ENCODE results near the gene ROBO1. TPM values are rescaled to one million over a fixed set of nuclear protein-coding genes. Genes with fewer than 3 reads are reported as not detected.

ROBO1 gene
- total RNA-seq, 1 donor from 2014 or later = 71.7 TPM

DNA sequence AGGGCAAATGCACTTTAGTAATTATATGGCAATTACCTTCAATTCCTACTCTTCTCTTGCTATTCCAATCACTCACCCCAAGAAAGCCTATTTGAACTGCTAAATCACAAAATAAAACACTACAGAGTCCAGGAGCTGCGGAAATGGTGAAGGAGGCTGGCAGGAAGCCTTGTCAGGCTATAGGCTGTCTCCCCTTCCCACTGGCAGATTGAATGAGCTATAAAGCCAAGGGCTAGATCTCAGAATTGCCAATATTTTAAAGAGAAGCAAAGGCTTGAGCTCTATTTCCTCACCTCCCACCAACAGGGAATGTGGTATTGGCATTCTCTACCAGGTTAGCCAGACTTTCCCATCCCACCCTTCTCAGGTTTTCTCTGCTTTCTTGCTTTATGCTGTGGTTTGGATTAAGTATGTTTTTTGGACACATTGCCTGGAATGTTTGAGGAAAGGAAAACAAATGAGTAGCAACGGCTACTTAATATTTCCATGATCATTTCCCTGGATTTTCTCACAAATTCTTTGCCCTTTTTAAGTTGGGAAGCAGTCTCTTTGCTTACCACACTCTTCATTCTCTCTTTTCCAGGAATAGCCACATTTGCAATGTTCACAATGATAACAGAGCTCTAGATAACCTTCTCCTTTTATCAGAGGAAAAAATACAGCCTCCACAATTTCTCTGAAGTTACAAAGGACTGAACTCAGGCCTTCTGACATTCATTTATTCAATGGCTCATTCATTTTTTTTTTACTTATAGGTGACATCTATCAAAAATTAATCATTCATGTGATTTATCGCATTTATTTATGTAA lies 1125.4 kb downstream of the ROBO1 start:
- no peaks in the 10 kb centered on the region for H3K36me3 ChIP-seq (ENCODE audit: insufficient read depth, low read length)
- H3K27ac Mint-ChIP-seq (ENCODE audit: unreplicated experiment) = no peak overlapping the region
- H3K4me3 ChIP-seq (ENCODE audit: insufficient read depth, low read depth, low read length) = no peak overlapping the region
- no peaks in the 10 kb centered on the region for H3K36me3 Mint-ChIP-seq (ENCODE audit: low read depth, unreplicated experiment)
- peaks cover 1% of the 10 kb centered on the region for H3K4me1 Mint-ChIP-seq (ENCODE audit: low read depth, unreplicated experiment)
- H2AFZ ChIP-seq (ENCODE audit: low read depth, low read length) = no peak overlapping the region
- H4K20me1 ChIP-seq (ENCODE audit: insufficient read depth, low read length) = no peaks in the 10 kb centered on the region
- no peaks in the 10 kb centered on the region for H3K27me3 Mint-ChIP-seq (ENCODE audit: low read depth, unreplicated experiment)
- DNase-seq (ENCODE audit: low read depth) (peak; percentile 50), FAIRE-seq (no peak)
- TF ChIP-seq EZH2 (IDR thresholded peaks at IDR 0.05; ENCODE audit: insufficient read depth, low read length) = no peak
- TF ChIP-seq, protein P1, sequence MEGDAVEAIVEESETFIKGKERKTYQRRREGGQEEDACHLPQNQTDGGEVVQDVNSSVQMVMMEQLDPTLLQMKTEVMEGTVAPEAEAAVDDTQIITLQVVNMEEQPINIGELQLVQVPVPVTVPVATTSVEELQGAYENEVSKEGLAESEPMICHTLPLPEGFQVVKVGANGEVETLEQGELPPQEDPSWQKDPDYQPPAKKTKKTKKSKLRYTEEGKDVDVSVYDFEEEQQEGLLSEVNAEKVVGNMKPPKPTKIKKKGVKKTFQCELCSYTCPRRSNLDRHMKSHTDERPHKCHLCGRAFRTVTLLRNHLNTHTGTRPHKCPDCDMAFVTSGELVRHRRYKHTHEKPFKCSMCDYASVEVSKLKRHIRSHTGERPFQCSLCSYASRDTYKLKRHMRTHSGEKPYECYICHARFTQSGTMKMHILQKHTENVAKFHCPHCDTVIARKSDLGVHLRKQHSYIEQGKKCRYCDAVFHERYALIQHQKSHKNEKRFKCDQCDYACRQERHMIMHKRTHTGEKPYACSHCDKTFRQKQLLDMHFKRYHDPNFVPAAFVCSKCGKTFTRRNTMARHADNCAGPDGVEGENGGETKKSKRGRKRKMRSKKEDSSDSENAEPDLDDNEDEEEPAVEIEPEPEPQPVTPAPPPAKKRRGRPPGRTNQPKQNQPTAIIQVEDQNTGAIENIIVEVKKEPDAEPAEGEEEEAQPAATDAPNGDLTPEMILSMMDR (IDR thresholded peaks at IDR 0.05; ENCODE audit: insufficient read depth, low read depth, low read length) = no peak
- H3K27ac ChIP-seq (ENCODE audit: low read depth, low read length) = no peak overlapping the region
- no peaks in the 10 kb centered on the region for H3K9me3 Mint-ChIP-seq (ENCODE audit: unreplicated experiment)
- no peak overlapping the region for H3K4me2 ChIP-seq (ENCODE audit: low read length)
- H3K27me3 ChIP-seq (ENCODE audit: insufficient read depth, low read length) = no peaks in the 10 kb centered on the region
- no peak overlapping the region for H3K9ac ChIP-seq (ENCODE audit: low read length)
- no peak overlapping the region for H3K4me3 Mint-ChIP-seq (ENCODE audit: unreplicated experiment)
- no peaks in the 10 kb centered on the region for H3K79me2 ChIP-seq (ENCODE audit: insufficient read depth, low read length)
- H3K9me3 ChIP-seq (ENCODE audit: insufficient read depth, low read depth, low read length) = no peaks in the 10 kb centered on the region
- H3K4me1 ChIP-seq (ENCODE audit: insufficient read depth, low read length) = no peaks in the 10 kb centered on the region

DNA sequence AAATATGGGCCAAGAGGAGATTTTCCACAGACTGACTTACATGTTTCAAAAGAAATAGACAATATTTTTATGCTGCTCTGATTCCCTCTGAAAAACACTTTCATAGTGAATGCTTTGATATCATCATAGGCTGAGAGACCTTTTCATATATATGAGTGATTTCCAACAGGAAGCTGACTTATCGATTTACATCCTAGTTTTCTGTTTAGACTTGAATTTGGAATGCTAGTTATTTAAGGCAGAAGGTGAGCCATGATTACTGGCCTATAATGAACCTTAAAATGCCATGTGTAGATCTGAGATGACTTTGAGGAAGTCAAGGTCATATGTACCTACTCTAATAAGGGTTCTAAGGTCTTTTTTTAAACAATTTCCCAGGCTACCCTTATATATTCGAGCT lies 1126.1 kb downstream of the ROBO1 start:
- Mint-ChIP-seq H3K27ac (ENCODE audit: unreplicated experiment) (no peak overlapping the region), H3K9me3 (ENCODE audit: unreplicated experiment) (no peaks in the 10 kb centered on the region)
- no peak for TF ChIP-seq EZH2 (IDR thresholded peaks at IDR 0.05; ENCODE audit: insufficient read depth, low read length)
- TF ChIP-seq, protein P1 (IDR thresholded peaks at IDR 0.05; ENCODE audit: insufficient read depth, low read depth, low read length) = no peak

DNA sequence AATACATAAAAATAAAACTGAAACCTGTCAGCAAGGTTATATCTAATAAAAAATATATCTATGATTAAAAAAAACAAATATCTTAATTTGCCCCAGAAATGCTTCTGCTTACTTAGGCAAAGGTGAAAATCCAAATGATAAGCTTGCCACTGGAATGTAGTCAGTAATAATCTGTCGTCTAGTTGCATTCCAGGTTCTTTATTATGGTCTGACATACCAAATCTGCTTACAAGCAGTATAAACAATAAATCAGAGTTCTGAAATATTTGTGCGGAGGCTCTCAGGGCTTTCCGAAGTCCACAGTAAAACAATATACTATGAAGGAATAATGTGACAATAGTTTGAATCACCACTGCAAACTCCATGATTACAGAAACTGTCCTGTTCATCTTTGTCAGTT lies 1133.5 kb downstream of the ROBO1 start:
- no peaks in the 10 kb centered on the region for H3K4me1 Mint-ChIP-seq (ENCODE audit: low read depth, unreplicated experiment)
- no peak overlapping the region for H3K27ac Mint-ChIP-seq (ENCODE audit: unreplicated experiment)
- Histone ChIP-seq H3K27me3 (ENCODE audit: insufficient read depth, low read length) (no peaks in the 10 kb centered on the region), H3K79me2 (ENCODE audit: insufficient read depth, low read length) (no peaks in the 10 kb centered on the region), H3K27ac (ENCODE audit: low read depth, low read length) (no peak overlapping the region), H3K4me1 (ENCODE audit: insufficient read depth, low read length) (no peaks in the 10 kb centered on the region), H3K4me3 (ENCODE audit: insufficient read depth, low read depth, low read length) (no peak overlapping the region), H3K9ac (ENCODE audit: low read length) (no peak overlapping the region), H3K4me2 (ENCODE audit: low read length) (no peak overlapping the region), H3K36me3 (ENCODE audit: insufficient read depth, low read length) (peaks cover 2% of the 10 kb centered on the region), H3K9me3 (ENCODE audit: insufficient read depth, low read depth, low read length) (no peaks in the 10 kb centered on the region), H2AFZ (ENCODE audit: low read depth, low read length) (no peak overlapping the region), H4K20me1 (ENCODE audit: insufficient read depth, low read length) (no peaks in the 10 kb centered on the region)
- DNase-seq (ENCODE audit: low read depth) (peak; percentile 47), FAIRE-seq (no peak)
- no peaks in the 10 kb centered on the region for H3K27me3 Mint-ChIP-seq (ENCODE audit: low read depth, unreplicated experiment)
- H3K36me3 Mint-ChIP-seq (ENCODE audit: low read depth, unreplicated experiment) = no peaks in the 10 kb centered on the region
- no peaks in the 10 kb centered on the region for H3K9me3 Mint-ChIP-seq (ENCODE audit: unreplicated experiment)
- TF ChIP-seq, protein P1 (IDR thresholded peaks at IDR 0.05; ENCODE audit: insufficient read depth, low read depth, low read length) = no peak
- TF ChIP-seq EZH2 (IDR thresholded peaks at IDR 0.05; ENCODE audit: insufficient read depth, low read length) = no peak
- no peak overlapping the region for H3K4me3 Mint-ChIP-seq (ENCODE audit: unreplicated experiment)

More for the DNA sequence above, 1126.1 kb downstream of the ROBO1 start:
- Histone ChIP-seq H3K36me3 (ENCODE audit: insufficient read depth, low read length) (no peaks in the 10 kb centered on the region), H3K79me2 (ENCODE audit: insufficient read depth, low read length) (no peaks in the 10 kb centered on the region), H3K27ac (ENCODE audit: low read depth, low read length) (no peak overlapping the region), H3K27me3 (ENCODE audit: insufficient read depth, low read length) (no peaks in the 10 kb centered on the region), H4K20me1 (ENCODE audit: insufficient read depth, low read length) (no peaks in the 10 kb centered on the region), H3K9ac (ENCODE audit: low read length) (no peak overlapping the region), H2AFZ (ENCODE audit: low read depth, low read length) (no peak overlapping the region), H3K9me3 (ENCODE audit: insufficient read depth, low read depth, low read length) (no peaks in the 10 kb centered on the region), H3K4me1 (ENCODE audit: insufficient read depth, low read length) (no peaks in the 10 kb centered on the region), H3K4me3 (ENCODE audit: insufficient read depth, low read depth, low read length) (no peak overlapping the region), H3K4me2 (ENCODE audit: low read length) (no peak overlapping the region)
- DNase-seq (ENCODE audit: low read depth) = no peak
- no peak for FAIRE-seq
- Mint-ChIP-seq H3K4me3 (ENCODE audit: unreplicated experiment) (no peak overlapping the region), H3K27me3 (ENCODE audit: low read depth, unreplicated experiment) (no peaks in the 10 kb centered on the region), H3K4me1 (ENCODE audit: low read depth, unreplicated experiment) (no peaks in the 10 kb centered on the region), H3K36me3 (ENCODE audit: low read depth, unreplicated experiment) (no peaks in the 10 kb centered on the region)
